Activated T-cell treated with anti-CD3 and anti-CD28 coated beads, Interleukin-2, amount 50 U/mL, for 24 hours (primary cell): ENCODE measurements around the gene AKAP8.
"Not testable (repeated sequence)": the region's sequence is repeated elsewhere in the genome, so short reads cannot be mapped to it uniquely, and the experiment has no call there.

ENCODE experiments used
- DNase-seq: peaks from one replicate; pipeline ENCODE4 v3.0.0-alpha.2; 2020
- H3K27ac Mint-ChIP-seq: 2 replicates; pipeline ENCODE4 v1.8.0; 2020; ENCODE audit warnings: mild to moderate bottlenecking, mixed read lengths
- H3K27me3 Mint-ChIP-seq: 2 replicates; pipeline ENCODE4 v1.8.0; 2020; ENCODE audit warnings: mixed read lengths
- H3K36me3 Mint-ChIP-seq: 2 replicates; pipeline ENCODE4 v1.8.0; 2020; ENCODE audit warnings: low read depth, mixed read lengths
- H3K4me1 Mint-ChIP-seq: 2 replicates; pipeline ENCODE4 v1.8.0; 2020; ENCODE audit warnings: low read depth, mixed read lengths
- H3K4me3 Mint-ChIP-seq: 2 replicates; pipeline ENCODE4 v1.8.0; 2020; ENCODE audit warnings: mild to moderate bottlenecking, moderate library complexity, mixed read lengths
- H3K9me3 Mint-ChIP-seq: 2 replicates; pipeline ENCODE4 v1.8.0; 2020; ENCODE audit warnings: mixed read lengths

Gene AKAP8

DNA sequence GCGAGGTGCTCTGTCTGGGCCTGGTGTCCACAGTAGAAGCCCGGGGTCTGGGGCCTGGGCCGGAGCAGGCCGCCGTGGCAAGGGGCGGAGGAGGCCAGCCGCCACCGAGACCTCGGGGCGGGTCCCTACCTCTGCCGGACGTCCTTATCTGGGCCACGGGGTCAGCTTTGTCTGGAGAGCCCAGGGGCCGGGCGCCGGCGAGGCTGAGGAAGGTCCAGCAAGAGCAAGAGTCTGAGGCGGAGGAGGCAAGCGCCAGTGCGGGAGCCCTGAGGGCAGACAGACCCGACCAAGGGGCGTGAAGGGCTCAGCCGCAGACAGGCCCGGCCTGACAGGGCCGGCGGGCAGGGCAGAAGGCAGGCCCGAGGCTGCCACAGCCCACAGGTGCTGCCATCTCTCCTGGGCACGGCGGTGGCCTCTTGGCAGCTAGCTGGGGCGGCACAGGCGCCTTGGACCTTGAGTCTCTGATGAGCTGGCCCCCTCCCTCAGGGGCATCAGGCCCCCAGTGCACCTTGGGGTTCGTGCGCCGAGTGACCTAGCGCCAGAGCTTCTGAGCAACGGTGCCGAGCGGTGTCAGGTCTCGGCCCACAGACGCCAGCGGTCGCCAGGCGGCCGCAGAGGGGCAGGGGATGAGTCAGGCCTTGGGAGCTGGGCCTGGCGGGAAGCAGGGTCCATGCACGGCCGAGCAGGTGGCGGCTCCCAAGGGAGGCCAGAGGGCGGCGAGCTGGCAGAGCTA, 19.1 kb upstream of the AKAP8 start:
- no peak overlapping the region for H3K27ac Mint-ChIP-seq
- H3K4me3 Mint-ChIP-seq: no peak overlapping the region
- no peaks in the 10 kb centered on the region for H3K27me3 Mint-ChIP-seq
- no peak for DNase-seq
- H3K4me1 Mint-ChIP-seq: peaks cover 5% of the 10 kb centered on the region
- H3K36me3 Mint-ChIP-seq: peaks cover 92% of the 10 kb centered on the region
- H3K9me3 Mint-ChIP-seq: no peaks in the 10 kb centered on the region

DNA sequence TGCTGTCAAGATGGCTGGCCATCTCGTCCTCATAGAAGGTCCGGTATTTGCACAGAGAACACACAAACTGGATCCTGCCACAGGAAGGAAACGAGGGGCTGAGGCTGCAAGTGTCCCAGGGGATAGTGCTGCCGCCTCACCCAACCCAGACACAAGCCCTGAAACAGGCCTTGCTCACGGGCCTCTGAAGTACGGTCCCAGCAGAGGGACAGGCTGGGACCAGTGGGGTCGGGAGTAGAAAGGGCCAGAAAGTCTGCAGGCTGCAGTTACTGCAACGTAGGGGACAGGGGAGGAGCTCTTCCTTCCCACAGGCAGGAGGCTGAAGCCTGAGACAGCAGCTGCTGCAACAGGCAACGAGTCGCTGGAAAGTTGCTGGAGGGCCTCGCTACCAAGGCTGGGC, 18.2 kb upstream of the AKAP8 start:
- H3K4me3 Mint-ChIP-seq: no peak overlapping the region
- peaks cover 92% of the 10 kb centered on the region for H3K36me3 Mint-ChIP-seq
- no peaks in the 10 kb centered on the region for H3K9me3 Mint-ChIP-seq
- no peak for DNase-seq
- no peak overlapping the region for H3K27ac Mint-ChIP-seq
- H3K27me3 Mint-ChIP-seq: no peaks in the 10 kb centered on the region
- peaks cover 7% of the 10 kb centered on the region for H3K4me1 Mint-ChIP-seq

DNA sequence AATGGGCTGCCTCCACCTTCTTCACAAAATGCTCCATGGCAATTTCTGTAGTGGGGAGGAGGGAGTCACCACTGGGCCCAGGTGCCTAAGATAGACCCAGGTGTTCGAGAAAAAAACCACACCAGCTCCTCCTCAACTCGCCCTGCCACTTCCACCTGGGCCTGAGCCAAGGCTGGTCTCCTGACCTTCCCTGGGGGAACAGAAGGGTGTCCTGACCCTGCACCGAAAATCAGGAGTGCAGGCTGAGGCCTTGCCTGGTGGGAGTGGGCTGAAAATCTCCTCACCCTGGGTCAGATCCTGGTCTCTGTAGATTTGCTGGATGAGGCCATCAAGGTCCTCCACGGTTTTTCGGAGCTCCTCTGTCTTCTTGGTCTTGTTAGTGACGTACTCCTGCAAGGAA, 17.6 kb upstream of the AKAP8 start:
- Mint-ChIP-seq H3K4me1 (peaks cover 7% of the 10 kb centered on the region), H3K36me3 (peaks cover 90% of the 10 kb centered on the region), H3K9me3 (no peaks in the 10 kb centered on the region), H3K27me3 (no peaks in the 10 kb centered on the region), H3K27ac (peak overlapping the region; percentile 52), H3K4me3 (no peak overlapping the region)
- DNase-seq: no peak

DNA sequence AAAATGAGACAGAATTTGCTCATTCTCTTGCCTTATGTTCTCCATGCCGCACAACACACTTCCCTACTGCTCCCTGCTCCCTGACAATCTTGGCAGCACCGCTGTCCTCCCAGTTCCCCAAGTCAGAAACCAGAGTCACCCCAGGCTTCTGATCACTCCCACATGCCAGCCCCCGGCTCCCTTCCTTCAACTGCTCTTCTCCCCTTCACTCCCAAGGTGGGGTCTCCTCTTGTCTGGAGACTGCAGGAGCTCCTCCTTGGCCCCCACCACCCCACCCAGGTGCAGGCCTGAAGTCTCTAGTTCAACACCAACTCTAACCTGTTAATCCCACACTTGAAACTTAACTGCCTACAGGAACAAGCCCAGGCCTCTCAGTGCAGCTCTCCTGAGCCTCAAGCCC, 16.8 kb upstream of the AKAP8 start:
- H3K27ac Mint-ChIP-seq: peak overlapping the region; percentile 47
- peaks cover 89% of the 10 kb centered on the region for H3K36me3 Mint-ChIP-seq
- no peak for DNase-seq
- no peak overlapping the region for H3K4me3 Mint-ChIP-seq
- H3K27me3 Mint-ChIP-seq: no peaks in the 10 kb centered on the region
- H3K9me3 Mint-ChIP-seq: no peaks in the 10 kb centered on the region
- peaks cover 7% of the 10 kb centered on the region for H3K4me1 Mint-ChIP-seq

DNA sequence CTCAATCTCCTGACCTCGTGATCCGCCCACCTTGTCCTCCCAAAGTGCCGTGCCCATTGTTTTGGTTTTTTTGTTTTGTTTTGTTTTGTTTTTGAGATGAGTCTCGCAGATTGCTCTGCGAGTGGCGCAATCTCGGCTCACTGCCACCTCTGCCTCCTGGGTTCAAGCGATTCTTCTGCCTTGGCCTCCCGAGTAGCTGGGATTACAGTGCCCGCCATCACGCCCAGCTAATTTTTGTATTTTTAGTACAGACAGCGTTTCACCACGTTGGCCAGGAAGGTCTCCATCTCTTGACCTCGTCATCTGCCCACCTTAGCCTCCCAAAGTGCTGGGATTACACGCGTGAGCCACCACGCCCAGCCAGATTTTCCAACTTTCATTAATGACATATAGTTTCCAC, 15.7 kb upstream of the AKAP8 start:
- DNase-seq, H3K27ac Mint-ChIP-seq, H3K4me3 Mint-ChIP-seq, H3K27me3 Mint-ChIP-seq, H3K9me3 Mint-ChIP-seq: not testable (repeated sequence)
- peaks cover 11% of the 10 kb centered on the region for H3K4me1 Mint-ChIP-seq
- peaks cover 85% of the 10 kb centered on the region for H3K36me3 Mint-ChIP-seq

DNA sequence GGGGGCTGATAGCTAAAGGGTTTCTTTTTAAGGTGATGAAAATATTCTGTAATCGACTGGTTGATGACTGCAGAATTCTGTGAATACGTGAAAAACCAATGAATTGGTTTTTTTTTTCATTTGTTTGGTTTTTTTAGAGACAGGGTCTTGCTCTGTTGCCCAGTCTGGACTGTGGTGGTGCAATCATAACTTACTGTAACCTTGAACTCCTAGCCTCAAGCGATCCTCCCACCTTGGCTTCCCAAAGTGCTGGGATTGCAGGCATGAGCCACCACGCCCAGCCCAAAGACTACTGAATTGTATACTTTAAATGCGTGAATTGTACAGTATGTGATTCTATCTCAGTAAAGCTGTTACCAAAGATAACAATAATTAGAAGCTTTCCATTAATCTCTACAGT, 14.8 kb upstream of the AKAP8 start:
- H3K36me3 Mint-ChIP-seq: peaks cover 83% of the 10 kb centered on the region
- no peak overlapping the region for H3K27ac Mint-ChIP-seq
- H3K27me3 Mint-ChIP-seq: no peaks in the 10 kb centered on the region

GRCh38 chr19:15393963-15394362, 14.4 kb upstream of the AKAP8 start:
- Mint-ChIP-seq H3K36me3 (peaks cover 83% of the 10 kb centered on the region), H3K27ac (no peak overlapping the region), H3K9me3 (no peaks in the 10 kb centered on the region), H3K4me3 (no peak overlapping the region), H3K4me1 (peaks cover 12% of the 10 kb centered on the region), H3K27me3 (no peaks in the 10 kb centered on the region)
- DNase-seq: no peak

More for the DNA sequence above, 14.8 kb upstream of the AKAP8 start:
- no peak overlapping the region for H3K4me3 Mint-ChIP-seq
- H3K9me3 Mint-ChIP-seq: no peaks in the 10 kb centered on the region
- DNase-seq: no peak
- H3K4me1 Mint-ChIP-seq: peaks cover 11% of the 10 kb centered on the region

- Mint-ChIP-seq H3K36me3 (peaks cover 75% of the 10 kb centered on the region), H3K27me3 (no peaks in the 10 kb centered on the region), H3K4me3 (no peak overlapping the region), H3K4me1 (peaks cover 10% of the 10 kb centered on the region), H3K27ac (peak overlapping the region; percentile 7), H3K9me3 (no peaks in the 10 kb centered on the region)
- DNase-seq: no peak
Measured at GRCh38 chr19:15390814-15391213, 11.2 kb upstream of the AKAP8 start.

DNA sequence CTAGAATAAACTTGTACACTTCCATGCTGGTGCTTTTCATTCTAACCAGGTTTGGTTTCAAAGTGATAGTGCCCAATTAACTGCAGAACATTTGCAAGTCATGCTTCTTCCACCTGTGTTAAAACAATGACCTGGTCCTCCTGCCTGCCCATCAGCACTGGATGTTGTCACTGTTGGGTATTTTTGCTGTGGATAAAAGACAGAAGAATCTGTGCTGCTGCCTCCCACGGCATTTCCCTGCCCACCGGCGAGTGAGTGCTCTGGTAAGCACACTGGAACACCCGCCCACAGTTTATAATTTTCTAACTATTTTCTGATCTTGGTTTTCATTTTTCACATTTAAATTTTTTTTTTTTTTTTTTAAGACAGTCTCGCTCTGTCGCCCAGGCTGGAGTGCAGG, 2.3 kb upstream of the AKAP8 start:
- no peak overlapping the region for H3K4me3 Mint-ChIP-seq
- no peak for DNase-seq
- H3K27ac Mint-ChIP-seq: peak overlapping the region; percentile 93
- H3K9me3 Mint-ChIP-seq: no peaks in the 10 kb centered on the region
- H3K36me3 Mint-ChIP-seq: peaks cover 40% of the 10 kb centered on the region
- H3K27me3 Mint-ChIP-seq: no peaks in the 10 kb centered on the region
- H3K4me1 Mint-ChIP-seq: peaks cover 32% of the 10 kb centered on the region

DNA sequence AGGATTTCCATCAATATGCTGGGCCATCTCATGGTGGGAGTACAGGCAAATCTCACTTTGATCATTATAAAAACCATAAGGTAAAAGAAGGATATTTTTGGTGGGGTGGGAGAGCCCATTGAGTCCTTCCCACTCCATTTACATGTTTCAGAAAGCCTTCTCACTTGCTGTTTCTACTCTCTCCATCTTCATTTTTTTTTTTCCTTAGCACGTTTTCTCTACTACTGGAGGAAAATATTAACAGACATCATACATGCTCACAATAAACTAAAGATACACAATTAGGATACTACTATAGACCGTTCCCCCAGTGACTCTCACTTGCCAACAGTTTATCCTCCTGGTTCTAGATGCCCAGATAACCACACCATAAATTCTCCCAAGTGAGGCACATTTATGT, 1.8 kb upstream of the AKAP8 start:
- Mint-ChIP-seq H3K27ac (peak overlapping the region; percentile 93), H3K36me3 (peaks cover 41% of the 10 kb centered on the region), H3K27me3 (no peaks in the 10 kb centered on the region), H3K4me3 (peak overlapping the region; percentile 81), H3K9me3 (no peaks in the 10 kb centered on the region), H3K4me1 (peaks cover 36% of the 10 kb centered on the region)
- DNase-seq: no peak

- DNase-seq: no peak
- Mint-ChIP-seq H3K4me1 (peaks cover 39% of the 10 kb centered on the region), H3K4me3 (peak overlapping the region; percentile 96), H3K27me3 (no peaks in the 10 kb centered on the region), H3K9me3 (no peaks in the 10 kb centered on the region), H3K27ac (peak overlapping the region; percentile 97), H3K36me3 (peaks cover 43% of the 10 kb centered on the region)
Measured at GRCh38 chr19:15379999-15380647, 536 bp upstream of the AKAP8 start.

DNA sequence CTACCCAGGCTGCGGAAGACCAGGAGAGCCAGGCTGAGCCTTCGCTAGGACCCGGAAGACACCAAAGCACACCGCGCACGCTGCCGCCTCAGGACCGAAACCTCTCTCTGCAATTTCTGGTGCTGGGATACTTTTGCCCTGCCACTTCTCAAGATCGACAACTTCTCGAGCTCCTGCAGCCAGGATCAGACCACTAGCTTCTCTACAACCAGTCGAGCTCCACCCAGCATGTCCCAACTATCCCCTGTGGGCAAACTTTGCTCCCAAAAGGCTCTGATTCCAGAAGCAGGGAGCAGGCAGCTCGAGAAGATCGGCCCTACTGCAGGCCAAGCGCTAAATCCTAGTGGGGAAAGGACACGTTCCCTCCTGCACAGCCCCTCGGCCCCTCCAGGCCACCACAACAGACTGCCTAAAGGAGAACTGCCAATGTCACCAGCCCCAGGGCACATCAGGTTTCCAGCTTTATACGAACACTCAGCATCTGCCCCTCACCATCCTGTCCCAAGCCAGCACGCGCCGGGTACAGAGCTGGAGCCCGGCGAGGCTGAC, 979 bp downstream of the AKAP8 start:
- peak overlapping the region; percentile 97 for H3K27ac Mint-ChIP-seq
- peak overlapping the region; percentile 96 for H3K4me3 Mint-ChIP-seq
- H3K4me1 Mint-ChIP-seq: peaks cover 47% of the 10 kb centered on the region
- H3K27me3 Mint-ChIP-seq: no peaks in the 10 kb centered on the region
- H3K36me3 Mint-ChIP-seq: peaks cover 58% of the 10 kb centered on the region
- peak; percentile 67 for DNase-seq
- H3K9me3 Mint-ChIP-seq: no peaks in the 10 kb centered on the region

DNA sequence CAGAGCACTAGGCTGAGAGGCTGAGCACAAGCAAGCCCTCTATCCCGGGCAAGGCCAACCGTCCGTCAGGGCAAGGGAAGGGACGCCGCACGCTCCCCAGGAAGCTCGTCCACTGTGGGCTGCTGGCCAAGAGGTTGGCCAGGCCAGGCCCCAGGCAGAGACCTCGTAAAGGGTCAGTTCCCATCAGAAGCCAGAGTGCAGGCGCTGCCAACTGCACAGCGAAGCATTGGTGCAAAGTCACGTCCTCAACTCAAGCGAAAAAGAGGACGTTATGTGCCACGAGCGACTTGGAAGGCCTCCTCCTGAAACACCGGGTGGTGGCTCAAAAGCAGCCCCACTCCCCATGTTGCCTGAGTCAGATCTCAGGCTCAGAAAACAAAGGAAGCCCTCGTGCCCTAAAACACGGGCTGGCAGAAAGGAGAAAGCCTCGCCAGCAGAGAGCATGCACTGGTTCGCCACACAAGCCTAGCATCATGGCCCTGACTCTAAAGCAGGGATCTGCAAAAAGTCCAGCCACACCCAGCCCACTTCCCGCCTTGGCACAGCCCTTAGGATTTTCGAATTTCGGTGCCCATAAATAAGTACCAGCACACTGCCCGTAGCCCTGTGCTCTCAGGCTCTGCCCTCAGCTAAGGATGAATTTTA, 4.7 kb downstream of the AKAP8 start:
- H3K4me1 Mint-ChIP-seq: peaks cover 39% of the 10 kb centered on the region
- no peak for DNase-seq
- peaks cover 78% of the 10 kb centered on the region for H3K36me3 Mint-ChIP-seq
- H3K27ac Mint-ChIP-seq: peak overlapping the region; percentile 72
- H3K9me3 Mint-ChIP-seq: no peaks in the 10 kb centered on the region
- H3K4me3 Mint-ChIP-seq: no peak overlapping the region
- no peaks in the 10 kb centered on the region for H3K27me3 Mint-ChIP-seq

- peaks cover 86% of the 10 kb centered on the region for H3K36me3 Mint-ChIP-seq
- peak overlapping the region; percentile 71 for H3K27ac Mint-ChIP-seq
- H3K27me3 Mint-ChIP-seq: no peaks in the 10 kb centered on the region
- no peak overlapping the region for H3K4me3 Mint-ChIP-seq
- peaks cover 39% of the 10 kb centered on the region for H3K4me1 Mint-ChIP-seq
- no peaks in the 10 kb centered on the region for H3K9me3 Mint-ChIP-seq
- DNase-seq: no peak
Measured at GRCh38 chr19:15374105-15374651, 5.4 kb downstream of the AKAP8 start.
